Measurements from ENCODE around the gene SOCS6. TPM values are rescaled to one million over a fixed set of nuclear protein-coding genes. Genes with fewer than 3 reads are reported as not detected.

Gene SOCS6
- total and polyA plus RNA-seq, 2 experiments from 2014 or later: 31.7 to 43.7 TPM

DNA sequence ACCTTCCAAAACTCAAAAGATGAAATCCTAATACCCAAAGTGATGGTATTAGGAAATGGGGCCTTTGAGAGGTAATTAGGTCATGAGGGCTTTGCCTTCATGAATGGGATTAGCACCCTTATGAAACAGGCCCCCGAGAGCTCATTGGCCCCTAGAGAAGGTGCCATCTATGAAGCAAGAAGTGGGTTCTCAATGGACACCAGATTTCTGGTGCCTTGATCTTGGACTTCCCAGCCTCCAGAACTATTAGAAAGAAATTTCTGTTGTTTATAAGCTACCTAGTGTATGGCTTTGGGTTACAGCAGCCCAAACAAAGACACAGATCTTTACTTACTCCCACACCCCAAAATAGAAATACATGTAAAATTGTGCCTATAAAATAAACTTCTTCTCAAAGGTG is 45.4 kb downstream of the SOCS6 start:
- no peak overlapping the region for H2AFZ ChIP-seq
- no peak overlapping the region for H3K4me2 ChIP-seq (ENCODE audit: unreplicated experiment)
- peaks cover 54% of the 10 kb centered on the region for H3K4me1 ChIP-seq (ENCODE audit: insufficient read depth)
- H3K36me3 ChIP-seq (ENCODE audit: low read depth): peaks cover 32% of the 10 kb centered on the region
- H3K9me2 ChIP-seq (ENCODE audit: insufficient read depth): no peaks in the 10 kb centered on the region
- H3K27ac ChIP-seq: peak overlapping the region; percentile 94
- DNase-seq: no peak
- 95 to 100% methylated on average over 1 of the region's 1 CpG for WGBS, 2 experiments (ENCODE audit: low coverage in 1 of 2, low lambda C conversion rate in 2 of 2, missing lambda C conversion rate in 2 of 2)
- peaks cover 82% of the 10 kb centered on the region for H3F3A ChIP-seq (ENCODE audit: insufficient read depth)
- H3K27me3 ChIP-seq (replicated peaks; ENCODE audit: insufficient read depth): no peaks in the 10 kb centered on the region
- no peak for TF ChIP-seq EZH2 (IDR thresholded peaks at IDR 0.05; ENCODE audit: insufficient read depth, poor library complexity, severe bottlenecking)
- no peaks in the 10 kb centered on the region for H3K9me3 ChIP-seq (ENCODE audit: low read depth)
- H3K4me3 ChIP-seq: no peak overlapping the region
- in situ Hi-C loops (cut with MboI): no loop called here
- no peaks in the 10 kb centered on the region for H4K20me1 ChIP-seq (ENCODE audit: insufficient read depth)
- H3K79me2 ChIP-seq (ENCODE audit: insufficient read depth): peaks cover 43% of the 10 kb centered on the region
- H3K9ac ChIP-seq: peak overlapping the region; percentile 60

- H3K4me1 ChIP-seq (ENCODE audit: insufficient read depth): peaks cover 49% of the 10 kb centered on the region
- in situ Hi-C loops (cut with MboI): no loop called here
- H2AFZ ChIP-seq: no peak overlapping the region
- 82 to 83% methylated on average over 5 of the region's 5 CpGs for WGBS, 2 experiments (ENCODE audit: low coverage in 1 of 2, low lambda C conversion rate in 2 of 2, missing lambda C conversion rate in 2 of 2)
- H3K79me2 ChIP-seq (ENCODE audit: insufficient read depth): peaks cover 38% of the 10 kb centered on the region
- DNase-seq: peak; percentile 61
- peaks cover 80% of the 10 kb centered on the region for H3F3A ChIP-seq (ENCODE audit: insufficient read depth)
- H3K9me3 ChIP-seq (ENCODE audit: low read depth): no peaks in the 10 kb centered on the region
- H3K4me2 ChIP-seq (ENCODE audit: unreplicated experiment): no peak overlapping the region
- no peaks in the 10 kb centered on the region for H4K20me1 ChIP-seq (ENCODE audit: insufficient read depth)
- H3K27ac ChIP-seq: peak overlapping the region; percentile 94
- no peak for TF ChIP-seq EZH2 (IDR thresholded peaks at IDR 0.05; ENCODE audit: insufficient read depth, poor library complexity, severe bottlenecking)
- no peak for TF ChIP-seq EZH2phosphoT487 (IDR thresholded peaks at IDR 0.05; ENCODE audit: insufficient read depth, low read depth)
- no peaks in the 10 kb centered on the region for H3K27me3 ChIP-seq (replicated peaks; ENCODE audit: insufficient read depth)
- H3K9ac ChIP-seq: no peak overlapping the region
- H3K9me2 ChIP-seq (ENCODE audit: insufficient read depth): no peaks in the 10 kb centered on the region
- peaks cover 33% of the 10 kb centered on the region for H3K36me3 ChIP-seq (ENCODE audit: low read depth)
- H3K4me3 ChIP-seq: no peak overlapping the region
Measured at GRCh38 chr18:70334728-70335329, 46.0 kb downstream of the SOCS6 start.

- Histone ChIP-seq H3K27me3 (replicated peaks; ENCODE audit: insufficient read depth) (no peaks in the 10 kb centered on the region), H3K9me3 (ENCODE audit: low read depth) (no peaks in the 10 kb centered on the region), H3K27ac (peak overlapping the region; percentile 94), H3K36me3 (ENCODE audit: low read depth) (peaks cover 40% of the 10 kb centered on the region), H2AFZ (no peak overlapping the region), H3K9me2 (ENCODE audit: insufficient read depth) (no peaks in the 10 kb centered on the region), H3F3A (ENCODE audit: insufficient read depth) (peaks cover 82% of the 10 kb centered on the region), H3K4me3 (no peak overlapping the region), H4K20me1 (ENCODE audit: insufficient read depth) (no peaks in the 10 kb centered on the region), H3K79me2 (ENCODE audit: insufficient read depth) (peaks cover 25% of the 10 kb centered on the region), H3K9ac (no peak overlapping the region), H3K4me2 (ENCODE audit: unreplicated experiment) (no peak overlapping the region), H3K4me1 (ENCODE audit: insufficient read depth) (peaks cover 49% of the 10 kb centered on the region)
- in situ Hi-C loops (cut with MboI): no loop called here
- WGBS, 2 experiments (ENCODE audit: low coverage in 1 of 2, low lambda C conversion rate in 2 of 2, missing lambda C conversion rate in 2 of 2): 80 to 82% methylated on average over 5 of the region's 5 CpGs
- TF ChIP-seq EZH2phosphoT487 (IDR thresholded peaks at IDR 0.05; ENCODE audit: insufficient read depth, low read depth) (no peak), EZH2 (IDR thresholded peaks at IDR 0.05; ENCODE audit: insufficient read depth, poor library complexity, severe bottlenecking) (no peak)
- peak; percentile 32 for DNase-seq
Measured at GRCh38 chr18:70335892-70336726, 47.3 kb downstream of the SOCS6 start.

GRCh38 chr18:70337139-70337972 is 48.5 kb downstream of the SOCS6 start:
- Histone ChIP-seq H3K9ac (no peak overlapping the region; the same call in 1 of the 2 replicates), H3K36me3 (ENCODE audit: low read depth) (peaks cover 39% of the 10 kb centered on the region), H3F3A (ENCODE audit: insufficient read depth) (peaks cover 76% of the 10 kb centered on the region), H3K27ac (peak overlapping the region; percentile 94), H3K27me3 (replicated peaks; ENCODE audit: insufficient read depth) (no peaks in the 10 kb centered on the region), H4K20me1 (ENCODE audit: insufficient read depth) (no peaks in the 10 kb centered on the region), H3K79me2 (ENCODE audit: insufficient read depth) (peaks cover 12% of the 10 kb centered on the region; the same call in 1 of the 2 replicates), H2AFZ (no peak overlapping the region), H3K4me1 (ENCODE audit: insufficient read depth) (peaks cover 39% of the 10 kb centered on the region), H3K9me3 (ENCODE audit: low read depth) (no peaks in the 10 kb centered on the region), H3K9me2 (ENCODE audit: insufficient read depth) (no peaks in the 10 kb centered on the region), H3K4me3 (peak overlapping the region; percentile 7; the same call in 1 of the 2 replicates), H3K4me2 (ENCODE audit: unreplicated experiment) (peak overlapping the region; percentile 27)
- TF ChIP-seq EZH2phosphoT487 (IDR thresholded peaks at IDR 0.05; ENCODE audit: insufficient read depth, low read depth) (no peak), EZH2 (IDR thresholded peaks at IDR 0.05; ENCODE audit: insufficient read depth, poor library complexity, severe bottlenecking) (no peak)
- in situ Hi-C loops (cut with MboI): no loop called here
- 64 to 65% methylated on average over 4 of the region's 4 CpGs for WGBS, 2 experiments (ENCODE audit: low coverage in 1 of 2, low lambda C conversion rate in 2 of 2, missing lambda C conversion rate in 2 of 2)
- peak; percentile 95 for DNase-seq
